Measurements from ENCODE around the gene SDSL. TPM values are rescaled to one million over a fixed set of nuclear protein-coding genes. Genes with fewer than 3 reads are reported as not detected.
A peak's percentile ranks its signal among the peaks of the same experiment; 100 is the strongest.

The SDSL gene
- total RNA-seq, 2 experiments from 2014 or later = 0.47 to 0.50 TPM

GRCh38 chr12:113420996-113421595 lies 1.1 kb upstream of the SDSL start:
- H3K27ac ChIP-seq (ENCODE audit: low read depth in 1 of 2, low read length in 2 of 2) = no peak overlapping the region
- ChIA-PET POLR2A (no interaction called here), CTCF (no interaction called here)
- intact Hi-C loops (cut with DNase I, micrococcal nuclease) = loop anchor here in 1 of 2 experiments (10.0 kb wide), 1 partner anchor 226 kb away; no protein-coding TSS in a partner anchor
- H3K4me3 ChIP-seq (ENCODE audit: low read length) = no peak overlapping the region
- DNase-seq = no peak
- H3K4me3 Mint-ChIP-seq = no peak overlapping the region
- no peaks in the 10 kb centered on the region for H3K36me3 ChIP-seq (ENCODE audit: insufficient read depth, low read length)
- no peaks in the 10 kb centered on the region for H3K27me3 ChIP-seq (ENCODE audit: control insufficient read depth in 1 of 2, insufficient read depth in 2 of 2, low read length in 2 of 2)
- peaks cover 3% of the 10 kb centered on the region for H3K4me1 ChIP-seq (ENCODE audit: insufficient read depth, low read length)
- H3K36me3 Mint-ChIP-seq (ENCODE audit: low read depth) = no peaks in the 10 kb centered on the region
- no peaks in the 10 kb centered on the region for H3K9me3 ChIP-seq (ENCODE audit: control insufficient read depth in 1 of 2, insufficient read depth in 1 of 2, low read length in 2 of 2)
- H3K27me3 Mint-ChIP-seq = no peaks in the 10 kb centered on the region
- H3K9me3 Mint-ChIP-seq = no peaks in the 10 kb centered on the region
- H3K4me1 Mint-ChIP-seq (ENCODE audit: low read depth) = peaks cover 14% of the 10 kb centered on the region
- no peak overlapping the region for H3K27ac Mint-ChIP-seq
- TF ChIP-seq CTCF (IDR thresholded peaks at IDR 0.05) = no peak
- no peak for ATAC-seq (ENCODE audit: poor library complexity)

GRCh38 chr12:113422886-113423669 lies 898 bp downstream of the SDSL start:
- Histone ChIP-seq H3K36me3 (ENCODE audit: insufficient read depth, low read length) (no peaks in the 10 kb centered on the region), H3K4me1 (ENCODE audit: insufficient read depth, low read length) (peaks cover 3% of the 10 kb centered on the region), H3K4me3 (ENCODE audit: low read length) (no peak overlapping the region), H3K27me3 (ENCODE audit: control insufficient read depth in 1 of 2, insufficient read depth in 2 of 2, low read length in 2 of 2) (peaks cover 0 to 4% of the 10 kb centered on the region in 2 experiments), H3K27ac (ENCODE audit: low read depth in 1 of 2, low read length in 2 of 2) (no peak overlapping the region), H3K9me3 (ENCODE audit: control insufficient read depth in 1 of 2, insufficient read depth in 1 of 2, low read length in 2 of 2) (no peaks in the 10 kb centered on the region)
- H3K27me3 Mint-ChIP-seq = no peaks in the 10 kb centered on the region
- H3K9me3 Mint-ChIP-seq = no peaks in the 10 kb centered on the region
- CTCF ChIA-PET = no interaction called here
- ATAC-seq (ENCODE audit: poor library complexity) = no peak
- DNase-seq = no peak
- H3K4me1 Mint-ChIP-seq (ENCODE audit: low read depth) = peaks cover 14% of the 10 kb centered on the region
- no peaks in the 10 kb centered on the region for H3K36me3 Mint-ChIP-seq (ENCODE audit: low read depth)
- peak overlapping the region; percentile 77 for H3K27ac Mint-ChIP-seq
- POLR2A ChIA-PET = no interaction called here
- TF ChIP-seq CTCF (IDR thresholded peaks at IDR 0.05) = no peak
- peak overlapping the region; percentile 87 for H3K4me3 Mint-ChIP-seq
- intact Hi-C loops (cut with DNase I, micrococcal nuclease) = loop anchor here in 1 of 2 experiments (10.0 kb wide), 1 partner anchor 228 kb away; no protein-coding TSS in a partner anchor

- H3K27ac Mint-ChIP-seq = no peak overlapping the region
- H3K4me1 Mint-ChIP-seq (ENCODE audit: low read depth) = peaks cover 14% of the 10 kb centered on the region
- TF ChIP-seq CTCF (IDR thresholded peaks at IDR 0.05) = no peak
- peaks cover 0 to 4% of the 10 kb centered on the region in 2 experiments for H3K27me3 ChIP-seq (ENCODE audit: control insufficient read depth in 1 of 2, insufficient read depth in 2 of 2, low read length in 2 of 2)
- H3K36me3 ChIP-seq (ENCODE audit: insufficient read depth, low read length) = no peaks in the 10 kb centered on the region
- no peak for ATAC-seq (ENCODE audit: poor library complexity)
- CTCF ChIA-PET = no interaction called here
- H3K4me3 Mint-ChIP-seq = no peak overlapping the region
- H3K36me3 Mint-ChIP-seq (ENCODE audit: low read depth) = no peaks in the 10 kb centered on the region
- H3K4me3 ChIP-seq (ENCODE audit: low read length) = no peak overlapping the region
- H3K9me3 ChIP-seq (ENCODE audit: control insufficient read depth in 1 of 2, insufficient read depth in 1 of 2, low read length in 2 of 2) = no peaks in the 10 kb centered on the region
- no peaks in the 10 kb centered on the region for H3K9me3 Mint-ChIP-seq
- POLR2A ChIA-PET = no interaction called here
- DNase-seq = no peak
- H3K27ac ChIP-seq (ENCODE audit: low read depth in 1 of 2, low read length in 2 of 2) = no peak overlapping the region
- peaks cover 3% of the 10 kb centered on the region for H3K4me1 ChIP-seq (ENCODE audit: insufficient read depth, low read length)
- no peaks in the 10 kb centered on the region for H3K27me3 Mint-ChIP-seq
- intact Hi-C loops (cut with DNase I, micrococcal nuclease) = loop anchor here (2.0 to 10.0 kb wide), 2 partner anchors 114 to 230 kb away; no protein-coding TSS in a partner anchor
Observed at GRCh38 chr12:113424456-113424855, 2.3 kb downstream of the SDSL start.
